Epithelial cell of alveolus of lung (primary cell): ENCODE measurements around the gene MN1. TPM values are rescaled to one million over a fixed set of nuclear protein-coding genes. Genes with fewer than 3 reads are reported as not detected.

Experiments
- total RNA-seq: library from RNA; depleted of rRNA; stranded (reverse); fragments of >200 nt; gene quantifications from 2 replicates; pipeline ENCODE4 v1.2.1, GENCODE V29; 2015

Gene MN1
- 4.0 and 5.8 TPM in 2 replicates for total RNA-seq

GRCh38 chr22:27801616-27802345 is at the start of gene MN1:
Gene MN1, minus strand, starts transcription at chr22:27801756. Its CDS starts 1,213 bp downstream, at chr22:27800543.

Other genes with a start within 250 kb of the MN1 start
- 28.8 and 30.7 TPM in 2 replicates for gene PITPNB, start 117.5 kb upstream of the MN1 start, total RNA-seq